Muscle of back (tissue), 11 donors: ENCODE results near the gene GASK1A. TPM values are rescaled to one million over a fixed set of nuclear protein-coding genes. Genes with fewer than 3 reads are reported as not detected.
"Not testable (repeated sequence)": the region's sequence is repeated elsewhere in the genome, so short reads cannot be mapped to it uniquely, and the experiment has no call there.

Experiments
- DNase-seq, 3 donors: peaks; one replicate each; pipeline versions ENCODE4 v3.0.0 to v3.0.0-alpha.2; 2013
- polyA plus RNA-seq, 10 donors: library from polyadenylated mRNA; unstranded; fragments of 120-200 nt; gene quantifications; one replicate each; pipeline ENCODE4 v1.2.1, GENCODE V29; 2013; ENCODE audit not compliant: insufficient read length in 10 of 10

The GASK1A gene
- polyA plus RNA-seq, 10 donors = 4.1 to 10.1 (median 6.3) TPM

DNA sequence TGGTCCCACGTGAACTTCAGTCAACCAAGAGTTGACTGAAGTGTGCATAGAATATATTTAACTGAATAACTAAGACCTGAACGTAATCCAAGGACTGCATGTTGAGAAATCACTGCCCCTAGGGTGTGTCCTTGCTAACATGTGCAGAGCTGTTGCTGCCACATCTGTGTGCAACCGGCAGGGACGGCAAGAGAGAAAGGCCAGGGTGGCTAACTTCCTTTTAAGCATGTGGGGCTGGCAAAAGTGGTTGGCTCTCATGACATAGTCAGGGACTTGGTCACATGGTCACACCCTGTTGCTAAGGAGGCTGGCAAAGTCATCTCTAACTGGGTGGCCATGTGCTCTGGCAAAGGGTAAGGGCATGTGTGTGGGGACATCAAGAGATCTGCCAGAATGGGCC is 52.4 kb downstream of the GASK1A start:
- peak in 1 of 3 donors; percentile 41 for DNase-seq

DNA sequence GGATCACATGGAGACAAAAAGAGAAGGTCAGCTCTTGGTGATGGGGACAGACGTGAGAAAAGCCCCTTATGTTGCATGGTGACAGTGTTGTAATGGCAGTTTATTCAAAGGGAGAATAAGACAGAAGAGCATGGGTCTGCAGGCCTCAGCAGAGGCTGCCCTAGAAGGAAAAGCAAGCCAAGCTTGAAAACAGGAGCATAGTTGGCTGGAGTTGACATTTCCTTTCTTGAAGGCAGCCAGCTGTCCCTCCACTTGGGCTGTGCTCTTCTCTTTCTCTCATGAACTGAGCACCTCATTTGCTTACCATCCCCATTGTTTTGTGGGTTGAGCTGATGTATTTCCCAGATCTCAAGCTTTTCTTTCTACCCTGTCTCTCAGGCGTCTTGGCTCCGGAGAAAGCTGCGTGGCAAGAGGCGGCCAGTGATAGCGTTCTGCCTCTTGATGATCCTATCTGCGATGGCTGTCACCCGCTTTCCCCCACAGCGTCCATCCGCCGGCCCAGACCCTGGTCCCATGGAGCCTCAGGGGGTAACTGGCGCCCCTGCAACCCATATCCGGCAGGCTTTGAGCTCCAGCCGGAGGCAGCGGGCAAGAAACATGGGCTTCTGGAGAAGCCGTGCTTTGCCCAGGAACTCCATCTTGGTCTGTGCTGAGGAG is 52.9 kb downstream of the GASK1A start:
- no peak for DNase-seq

DNA sequence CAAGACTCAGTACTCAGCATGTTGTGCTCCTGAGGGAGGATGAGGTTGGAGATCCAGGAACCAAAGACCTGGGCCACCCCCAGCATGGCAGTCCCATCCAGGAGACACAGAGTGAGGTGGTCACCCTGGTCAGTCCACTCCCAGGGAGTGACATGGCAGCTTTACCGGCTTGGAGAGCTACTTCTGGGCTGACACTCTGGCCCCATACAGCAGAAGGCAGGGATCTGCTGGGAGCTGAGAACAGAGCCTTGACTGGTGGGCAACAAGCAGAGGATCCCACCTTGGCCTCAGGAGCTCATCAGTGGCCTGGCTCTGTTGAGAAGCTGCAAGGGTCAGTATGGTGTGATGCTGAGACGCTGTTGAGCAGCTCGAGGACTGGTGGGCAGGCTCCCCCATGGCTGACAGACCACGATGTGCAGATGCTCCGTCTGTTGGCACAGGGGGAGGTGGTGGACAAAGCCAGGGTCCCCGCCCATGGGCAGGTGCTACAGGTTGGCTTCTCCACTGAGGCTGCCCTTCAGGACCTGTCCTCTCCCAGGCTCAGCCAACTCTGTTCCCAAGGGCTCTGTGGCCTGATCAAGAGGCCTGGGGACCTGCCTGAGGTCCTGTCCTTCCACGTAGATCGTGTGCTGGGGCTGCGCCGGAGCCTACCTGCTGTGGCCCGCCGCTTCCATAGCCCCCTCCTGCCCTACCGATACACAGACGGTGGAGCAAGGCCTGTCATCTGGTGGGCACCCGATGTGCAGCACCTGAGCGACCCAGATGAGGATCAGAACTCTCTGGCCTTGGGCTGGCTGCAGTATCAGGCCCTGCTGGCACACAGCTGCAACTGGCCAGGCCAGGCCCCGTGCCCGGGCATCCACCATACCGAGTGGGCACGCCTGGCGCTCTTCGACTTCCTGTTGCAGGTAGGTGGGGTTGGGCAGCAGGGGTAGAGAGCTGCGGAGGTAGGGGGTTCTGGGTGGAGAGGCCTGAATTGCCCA is 53.8 kb downstream of the GASK1A start:
- DNase-seq = no peak

DNA sequence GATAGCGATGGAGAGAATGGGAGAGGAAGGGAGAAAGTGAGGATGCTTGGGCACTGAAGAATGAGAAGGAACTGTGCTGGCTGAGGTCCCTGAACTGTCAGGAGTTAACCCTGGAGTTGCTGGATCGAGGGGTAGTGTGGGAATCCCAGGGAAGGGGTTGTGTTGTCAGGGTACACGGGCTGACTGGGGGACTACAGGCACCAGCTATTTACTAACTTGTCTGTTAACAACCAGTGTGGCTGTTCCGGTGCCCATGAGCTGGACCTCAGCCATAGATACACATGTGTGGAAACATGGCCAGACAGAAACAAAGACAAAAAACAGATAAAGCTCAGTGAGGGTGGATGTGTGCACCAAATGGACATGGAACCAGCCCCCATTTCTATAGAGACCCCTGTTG is 55.1 kb downstream of the GASK1A start:
- DNase-seq = no peak

DNA sequence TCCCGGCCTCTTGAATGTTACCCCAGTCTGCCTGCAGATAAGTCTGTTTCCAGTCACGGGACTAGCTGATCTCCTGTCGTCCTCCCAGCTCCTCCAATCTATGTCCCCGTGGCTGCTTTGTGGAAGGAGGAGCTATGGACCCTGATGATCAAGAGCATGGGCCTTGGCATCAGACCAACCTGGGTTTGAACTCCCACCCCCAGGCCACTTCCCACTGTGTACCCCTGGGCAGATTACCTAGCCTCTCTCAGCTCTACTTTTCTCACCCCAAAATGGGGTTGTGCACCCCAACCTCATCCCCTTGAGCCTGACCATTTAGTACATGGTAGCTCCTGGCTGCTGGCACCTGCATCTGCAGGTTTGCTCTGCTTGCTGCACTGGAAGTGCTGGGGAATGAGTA is 55.8 kb downstream of the GASK1A start:
- no peak for DNase-seq

DNA sequence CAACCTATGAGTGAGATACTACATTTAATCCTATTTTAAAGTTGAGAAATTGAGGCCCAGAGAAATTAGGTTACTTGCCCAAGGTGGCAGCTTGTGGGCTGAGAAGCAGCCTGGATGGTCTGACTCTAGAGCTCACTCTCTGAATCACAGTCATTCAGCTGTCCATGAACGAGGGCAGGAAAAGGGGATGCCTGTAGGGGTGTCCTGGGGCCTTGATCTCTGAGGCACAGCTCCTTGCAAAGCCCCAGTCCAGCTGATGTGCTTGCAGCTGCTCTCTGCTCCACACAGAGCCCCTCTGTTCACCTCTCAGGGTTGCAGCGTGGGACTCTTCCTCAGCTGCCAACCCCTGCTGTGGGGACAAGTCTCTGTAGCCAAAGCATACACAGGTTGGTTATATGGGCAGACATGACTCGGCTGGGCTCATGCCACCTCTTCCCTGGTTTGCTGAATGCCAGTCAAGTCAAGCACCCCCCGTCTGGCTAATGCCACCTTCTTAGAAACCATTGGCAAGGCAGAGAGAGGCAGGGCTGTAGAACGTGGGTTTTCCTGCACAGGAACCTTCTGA is 56.8 kb downstream of the GASK1A start:
- no peak for DNase-seq

DNA sequence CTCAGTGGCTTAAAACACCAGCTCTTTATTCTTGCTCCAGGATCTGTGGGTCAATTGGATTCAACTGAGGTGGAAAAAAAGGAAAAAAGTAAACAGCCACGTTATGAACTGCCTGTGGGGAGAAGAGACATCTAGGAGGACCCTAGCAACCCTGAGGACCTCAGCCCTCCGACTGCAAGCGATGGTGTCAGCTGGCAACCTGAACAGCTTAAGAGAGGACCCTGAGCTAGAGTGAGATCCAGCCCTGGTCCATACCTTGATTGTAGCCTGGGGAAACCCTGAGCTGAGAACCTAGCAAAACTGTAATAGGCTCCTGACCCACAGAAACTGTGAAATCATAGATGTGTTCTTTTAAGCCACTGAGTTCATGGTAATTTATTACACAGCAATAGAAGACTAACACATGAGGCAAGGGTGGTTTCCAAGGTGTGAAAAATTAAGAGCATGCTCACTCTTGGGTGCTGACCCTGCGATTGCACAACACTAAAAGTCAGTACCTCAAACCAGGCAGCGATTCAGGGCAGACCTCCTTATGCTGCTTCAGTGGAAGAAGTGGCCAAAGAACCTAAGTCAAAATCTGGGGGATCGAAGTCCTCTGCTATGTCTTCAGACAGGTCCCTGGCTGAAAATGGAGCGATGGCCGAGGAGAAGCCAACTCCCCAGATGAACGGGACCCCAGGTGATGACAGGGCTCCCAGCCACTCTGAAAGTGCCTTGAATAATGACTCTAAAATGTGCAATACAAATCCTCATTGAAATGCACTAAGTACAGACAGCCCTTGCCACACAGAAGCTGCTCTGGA is 57.7 kb downstream of the GASK1A start:
- no peak for DNase-seq

DNA sequence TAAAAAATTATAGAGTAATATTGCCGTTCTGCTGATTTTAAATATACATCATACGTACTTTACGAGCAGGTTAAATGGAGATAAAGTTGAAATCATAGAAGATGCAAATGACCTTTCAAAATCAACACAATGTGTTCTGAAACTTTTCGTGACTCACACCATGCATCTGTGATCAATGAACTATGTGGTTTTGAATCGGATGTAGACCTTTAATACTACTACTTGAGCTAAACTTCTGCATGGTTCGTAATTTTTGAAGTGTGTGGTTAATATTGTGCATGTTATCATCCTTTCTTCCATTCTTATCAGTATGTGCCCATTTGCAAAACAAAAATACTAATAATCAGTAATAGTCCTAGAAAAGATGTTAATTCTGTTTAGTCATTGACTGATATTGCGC is 58.9 kb downstream of the GASK1A start:
- no peak for DNase-seq

DNA sequence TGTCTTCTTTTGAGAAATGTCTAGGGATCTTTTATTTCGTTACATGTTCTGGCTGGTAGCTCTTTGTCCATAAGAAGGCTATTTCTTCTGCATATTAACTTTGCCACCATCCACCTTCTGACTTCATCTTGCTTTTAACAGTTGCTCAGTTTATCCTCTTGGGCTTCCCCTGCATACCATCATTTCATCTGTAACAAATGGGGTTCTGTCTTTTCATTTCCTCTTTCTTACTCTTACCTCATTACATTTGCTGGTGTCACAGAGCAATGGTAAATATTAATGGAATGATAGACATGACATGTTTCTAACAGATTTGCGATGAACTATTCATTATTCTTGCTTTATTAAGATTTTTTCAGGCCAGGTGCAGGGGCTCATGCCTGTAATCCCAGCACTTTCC is 62.4 kb downstream of the GASK1A start:
- no peak for DNase-seq

DNA sequence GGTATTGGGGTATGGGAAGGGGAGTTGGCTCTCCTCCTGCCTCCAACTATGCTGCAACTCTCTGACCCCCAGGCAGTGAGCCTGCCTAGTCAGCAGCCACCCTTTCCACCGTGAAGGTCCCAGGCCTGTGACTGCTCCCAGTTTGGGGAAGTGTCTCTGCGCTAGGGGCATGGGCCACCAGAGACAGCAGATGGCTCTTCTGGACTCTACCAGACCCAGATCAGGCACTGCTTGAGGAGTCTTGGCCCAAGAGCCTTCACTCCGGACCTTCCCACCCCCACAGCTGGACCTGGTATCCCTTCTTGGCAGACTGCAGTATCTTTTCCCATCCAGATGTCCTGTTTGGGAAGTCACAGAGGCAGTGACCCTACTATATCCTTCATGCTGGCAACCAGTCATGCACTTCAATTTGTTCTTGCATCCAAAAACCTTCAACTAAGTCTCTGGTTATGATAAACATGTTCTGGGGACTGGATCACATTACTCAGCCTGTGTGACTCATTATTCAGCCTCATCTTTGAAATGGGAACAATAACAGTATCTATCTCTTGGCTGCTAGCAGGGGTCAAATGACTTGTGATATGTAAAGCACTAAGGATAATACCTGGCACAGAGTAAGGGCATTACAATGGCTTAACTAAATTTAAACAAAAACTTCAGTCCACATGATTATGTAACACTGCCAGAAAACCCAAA is 64.1 kb downstream of the GASK1A start:
- DNase-seq = no peak

DNA sequence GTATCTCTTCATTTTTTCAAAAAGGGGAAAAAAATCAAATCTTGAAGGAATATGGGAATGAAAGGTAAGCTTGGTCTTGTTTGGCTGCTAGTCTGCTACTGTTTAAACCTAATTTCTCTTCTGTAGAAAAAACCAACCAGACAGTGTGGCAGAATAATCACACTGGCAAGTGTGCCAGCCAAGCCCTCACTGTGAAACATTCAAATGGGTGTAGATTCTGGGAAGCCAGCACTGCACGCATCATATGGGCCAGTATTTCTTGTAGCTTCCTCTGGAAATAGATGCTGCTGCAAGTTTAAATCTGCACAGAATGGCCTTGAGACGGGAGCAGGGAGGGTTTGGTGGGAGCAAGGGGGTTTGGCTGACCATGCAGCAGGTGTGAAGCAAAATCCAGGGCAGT is 64.7 kb downstream of the GASK1A start:
- DNase-seq = no peak

DNA sequence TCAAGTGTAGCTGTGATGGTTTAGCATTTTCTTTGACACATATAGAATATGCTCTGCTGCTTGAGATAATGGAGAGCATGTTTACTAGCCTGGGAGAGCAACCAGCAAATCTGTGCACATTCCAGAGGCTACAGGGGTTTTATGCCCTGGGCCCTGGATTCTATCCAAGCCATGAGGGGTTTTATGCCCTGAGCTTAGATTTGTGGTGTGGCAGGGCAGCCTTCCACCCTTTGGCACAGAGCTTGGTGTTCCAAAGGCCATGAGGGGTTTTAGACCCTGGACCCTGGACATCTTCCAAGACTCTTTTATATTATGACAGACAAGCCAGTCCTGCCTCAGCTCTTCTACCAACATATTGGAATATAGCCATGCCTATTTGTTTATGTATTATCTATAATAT is 66.0 kb downstream of the GASK1A start:
- DNase-seq = not testable (repeated sequence)

DNA sequence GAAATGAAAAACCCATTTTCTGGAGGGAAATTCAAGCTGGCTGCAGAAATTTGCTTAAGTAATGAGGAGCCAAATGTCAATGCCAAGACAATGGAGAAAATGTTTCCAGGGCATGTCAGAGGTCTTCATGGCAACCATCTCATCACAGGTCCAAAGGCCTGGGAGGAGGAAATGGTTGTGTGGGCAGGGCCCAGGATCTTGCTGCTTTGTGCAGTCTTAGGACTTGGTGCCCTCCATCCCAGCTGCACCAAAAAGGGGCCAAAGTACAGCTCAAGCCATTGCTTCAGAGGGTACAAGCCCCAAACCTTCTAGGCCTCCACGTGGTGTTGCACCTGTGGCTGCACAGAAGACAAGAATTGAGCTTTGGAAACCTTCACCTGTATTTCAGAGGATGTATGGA is 67.5 kb downstream of the GASK1A start:
- DNase-seq = no peak

DNA sequence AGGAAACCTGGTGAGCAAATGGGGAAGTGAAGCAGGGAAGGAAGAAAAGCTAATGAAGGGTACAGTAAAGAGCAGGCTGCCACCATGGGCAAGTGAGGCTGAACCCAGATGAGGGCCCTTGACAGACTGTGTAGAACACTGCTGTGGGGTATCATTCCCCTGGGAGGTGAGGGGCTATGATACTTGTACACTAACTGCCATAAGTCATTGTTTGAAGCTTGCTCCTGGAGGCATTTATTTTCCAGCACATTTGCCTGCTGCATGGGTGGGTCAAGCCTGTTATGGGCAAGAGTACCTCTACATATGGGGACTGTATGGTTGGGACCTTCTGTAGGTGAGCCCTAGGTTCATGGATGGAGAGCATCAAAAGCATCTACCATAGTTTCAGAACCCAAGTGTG is 69.4 kb downstream of the GASK1A start:
- no peak for DNase-seq

DNA sequence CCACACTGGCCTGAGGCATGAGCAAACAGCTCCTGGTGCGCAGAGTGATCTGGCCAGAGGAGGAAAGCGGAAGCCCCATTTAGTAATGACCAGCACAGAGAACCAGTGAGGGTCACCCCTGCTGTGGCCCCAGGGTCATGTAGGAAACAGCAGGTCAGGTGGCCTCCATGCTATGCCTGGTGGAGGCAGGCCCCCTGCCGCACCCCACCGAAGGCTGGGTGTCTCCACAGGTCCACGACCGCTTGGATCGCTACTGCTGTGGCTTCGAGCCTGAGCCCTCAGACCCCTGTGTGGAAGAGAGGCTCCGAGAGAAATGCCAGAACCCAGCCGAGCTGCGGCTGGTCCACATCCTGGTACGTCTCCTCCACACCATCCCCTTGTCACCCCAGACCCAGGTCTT is 74.2 kb downstream of the GASK1A start:
- DNase-seq = no peak

DNA sequence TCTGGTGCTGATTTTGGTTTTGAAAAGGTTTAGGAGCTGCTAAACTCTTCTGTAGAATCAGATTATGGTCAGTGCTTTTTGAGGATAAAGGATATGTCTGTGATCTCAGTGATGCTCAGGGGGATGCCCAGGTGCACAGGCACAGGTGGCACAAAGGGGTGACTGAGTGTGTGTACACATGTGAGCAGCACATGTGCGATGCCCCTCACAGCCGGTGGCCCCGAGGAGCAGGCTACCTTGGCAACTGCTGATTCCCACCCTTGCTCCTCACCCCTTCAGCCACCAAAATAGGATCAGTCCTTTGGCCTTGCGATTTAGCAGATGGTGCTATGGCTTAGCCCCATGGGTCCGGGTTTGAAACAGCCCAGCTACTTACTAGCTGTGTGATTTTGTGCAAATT is 75.6 kb downstream of the GASK1A start:
- DNase-seq = no peak

DNA sequence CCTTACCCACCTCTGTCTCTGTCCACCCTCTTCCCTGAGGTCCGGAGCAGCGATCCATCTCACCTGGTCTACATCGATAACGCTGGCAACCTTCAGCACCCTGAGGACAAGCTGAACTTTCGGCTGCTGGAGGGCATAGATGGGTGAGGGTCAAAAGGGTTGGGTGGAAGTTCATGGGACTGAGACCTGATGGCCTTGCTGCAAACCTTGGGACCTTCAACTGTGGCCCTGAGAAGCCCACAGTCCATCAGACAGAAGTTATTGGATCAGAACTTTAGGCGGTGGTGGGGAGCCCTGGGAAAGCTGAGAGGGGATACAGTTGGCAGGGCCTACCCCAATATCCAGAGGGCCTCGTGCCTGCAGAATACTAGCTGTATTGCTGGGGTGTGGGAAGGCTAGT is 76.3 kb downstream of the GASK1A start:
- DNase-seq = no peak

DNA sequence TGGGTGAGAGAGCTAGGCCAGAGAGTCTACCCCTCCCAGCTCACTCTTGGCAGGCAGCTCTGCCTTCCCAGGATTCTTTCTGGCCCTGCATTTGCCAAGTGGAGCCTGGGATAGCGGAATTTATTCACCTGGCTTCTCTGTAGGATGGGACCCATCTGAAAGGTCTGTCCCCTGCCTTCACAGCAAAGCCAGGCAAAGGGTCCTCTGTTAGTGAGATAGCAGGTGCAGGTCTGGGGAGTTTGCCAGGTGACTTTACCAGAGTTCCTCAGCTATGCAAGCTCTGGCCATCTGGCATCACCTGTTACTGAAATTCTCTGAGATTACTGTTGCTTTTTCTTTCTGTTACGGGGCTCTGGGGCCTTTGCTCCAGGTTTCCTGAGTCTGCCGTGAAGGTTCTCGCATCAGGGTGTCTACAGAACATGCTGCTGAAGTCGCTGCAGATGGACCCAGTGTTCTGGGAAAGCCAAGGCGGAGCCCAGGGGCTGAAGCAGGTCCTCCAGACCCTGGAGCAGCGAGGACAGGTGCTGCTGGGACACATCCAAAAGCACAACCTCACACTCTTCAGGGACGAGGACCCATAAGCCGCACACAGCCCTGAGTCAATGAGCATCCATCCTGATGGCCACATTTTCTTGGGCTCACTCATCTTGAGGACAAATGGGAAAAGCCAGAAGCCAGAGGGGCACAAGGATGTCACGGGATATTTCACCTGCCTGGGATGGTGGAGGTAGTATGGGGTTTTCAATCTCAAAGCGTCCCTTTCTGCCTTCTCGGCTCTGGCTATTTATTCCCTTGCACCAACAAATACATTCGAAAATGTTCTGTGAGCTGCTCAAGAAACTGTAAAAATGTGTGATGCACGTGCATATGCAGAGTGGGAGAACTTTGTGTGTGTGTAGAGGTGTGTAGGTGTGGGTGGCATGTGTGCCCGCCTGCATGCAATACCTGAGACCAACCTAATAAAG is 77.0 kb downstream of the GASK1A start:
- no peak for DNase-seq

DNA sequence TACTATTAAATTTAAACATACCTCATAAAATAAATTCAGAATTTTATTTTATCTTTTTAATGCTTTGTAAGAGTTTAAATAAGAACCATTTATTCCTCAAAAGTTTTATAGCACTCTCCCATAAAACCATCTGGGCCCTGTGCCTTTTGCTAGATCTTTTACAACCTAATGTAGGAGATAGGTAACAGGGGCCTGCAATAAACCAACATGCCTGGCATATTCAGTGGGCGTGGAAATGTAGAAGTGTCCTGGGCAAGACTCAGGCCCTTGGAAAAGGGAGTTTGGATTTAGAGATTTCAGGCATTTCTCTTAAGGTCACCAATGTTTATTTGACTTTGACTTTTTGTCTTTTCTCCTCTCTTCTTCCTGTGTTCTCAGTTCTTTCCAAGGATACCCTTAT is 80.3 kb downstream of the GASK1A start:
- DNase-seq = no peak
